Kidney epithelial cell (primary cell): ENCODE data around the gene UGT1A4. TPM values are rescaled to one million over a fixed set of nuclear protein-coding genes. Genes with fewer than 3 reads are reported as not detected.

Experiments
- DNase-seq: peaks from one replicate; pipeline ENCODE4 v3.0.0-alpha.2; 2010; ENCODE audit warnings: low read depth
- H3K27me3 ChIP-seq: 2 replicates; pipeline ENCODE4 v1.6.0; 2011; ENCODE audit warnings: low read length; ENCODE audit not compliant: control insufficient read depth, insufficient read depth
- H3K36me3 ChIP-seq: 2 replicates; pipeline ENCODE4 v1.5.1; 2011; ENCODE audit warnings: low read length; ENCODE audit not compliant: control insufficient read depth, insufficient read depth
- H3K4me3 ChIP-seq: 2 replicates; pipeline ENCODE4 v1.5.1; 2011; ENCODE audit warnings: low read depth, mild to moderate bottlenecking, control low read depth, low read length
- CTCF ChIP-seq: IDR thresholded peaks from 2 replicates; pipeline ENCODE4 v1.5.1; 2011; ENCODE audit warnings: mild to moderate bottlenecking, moderate library complexity, low read length, control low read depth, inconsistent platforms; ENCODE audit not compliant: insufficient read depth, poor library complexity, severe bottlenecking
- total RNA-seq: library from RNA; depleted of rRNA; stranded (reverse); fragments of >200 nt; gene quantifications from 2 replicates; pipeline ENCODE4 v1.2.3, GENCODE V29; 2015

The UGT1A4 gene
- total RNA-seq, 1 donor from 2014 or later = not detected

- no peaks in the 10 kb centered on the region for H3K27me3 ChIP-seq
- no peak overlapping the region for H3K4me3 ChIP-seq
- no peak for TF ChIP-seq CTCF
- DNase-seq = no peak
- H3K36me3 ChIP-seq = no peaks in the 10 kb centered on the region
Measured at GRCh38 chr2:233674995-233675394, 43.5 kb upstream of the UGT1A4 start.

- H3K36me3 ChIP-seq = no peaks in the 10 kb centered on the region
- no peak for TF ChIP-seq CTCF
- H3K4me3 ChIP-seq = no peak overlapping the region
- no peak for DNase-seq
- no peaks in the 10 kb centered on the region for H3K27me3 ChIP-seq
Measured at GRCh38 chr2:233676046-233676445, 42.5 kb upstream of the UGT1A4 start.

GRCh38 chr2:233679196-233679595 lies 39.3 kb upstream of the UGT1A4 start:
- H3K4me3 ChIP-seq = no peak overlapping the region
- TF ChIP-seq CTCF = no peak
- no peaks in the 10 kb centered on the region for H3K36me3 ChIP-seq
- no peaks in the 10 kb centered on the region for H3K27me3 ChIP-seq
- DNase-seq = no peak

- TF ChIP-seq CTCF = no peak
- no peak for DNase-seq
- Histone ChIP-seq H3K27me3 (no peaks in the 10 kb centered on the region), H3K4me3 (no peak overlapping the region), H3K36me3 (no peaks in the 10 kb centered on the region)
Measured at GRCh38 chr2:233680361-233681045, 38.0 kb upstream of the UGT1A4 start.

- TF ChIP-seq CTCF = no peak
- H3K27me3 ChIP-seq = no peaks in the 10 kb centered on the region
- no peak within 1 kb of the TSS for H3K4me3 ChIP-seq
- H3K36me3 ChIP-seq = no peaks in the 10 kb centered on the region
- DNase-seq = no peak
Measured at GRCh38 chr2:233681521-233682099, 36.9 kb upstream of the UGT1A4 start, which contains the start of gene UGT1A7. Gene UGT1A7, plus strand, starts transcription at chr2:233681901. Its CDS starts 37 bp downstream, at chr2:233681938.
